HG03045 (cell line): Measurements from ENCODE around the gene RASA2.
"Not testable (repeated sequence)": the region's sequence is repeated elsewhere in the genome, so short reads cannot be mapped to it uniquely, and the experiment has no call there.

ENCODE experiments used
- ATAC-seq: cut with Tn5 transposase; IDR thresholded peaks from one replicate; pipeline ENCODE4 v1.9.1; 2021; ENCODE audit warnings: mild to moderate bottlenecking, moderate library complexity; ENCODE audit not compliant: unreplicated experiment

Gene RASA2

GRCh38 chr3:141628868-141629441 is 142.1 kb downstream of the RASA2 start:
- ATAC-seq = not testable (repeated sequence)

- no peak for ATAC-seq
Observed at GRCh38 chr3:141629976-141630375, 143.1 kb downstream of the RASA2 start.

- ATAC-seq = no peak
Observed at GRCh38 chr3:141632779-141633374, 146.1 kb downstream of the RASA2 start.

GRCh38 chr3:141642215-141642614 is 155.4 kb downstream of the RASA2 start:
- no peak for ATAC-seq

GRCh38 chr3:141643391-141643790 is 156.6 kb downstream of the RASA2 start:
- ATAC-seq = no peak

- ATAC-seq = no peak
Observed at GRCh38 chr3:141643796-141644195, 157.0 kb downstream of the RASA2 start.

- peak; percentile 78 for ATAC-seq
Observed at GRCh38 chr3:141644931-141645330, 158.1 kb downstream of the RASA2 start.

GRCh38 chr3:141646760-141647561 is 160.1 kb downstream of the RASA2 start:
- ATAC-seq = no peak

GRCh38 chr3:141647562-141647915 is 160.7 kb downstream of the RASA2 start:
- ATAC-seq = no peak

- no peak for ATAC-seq
Observed at GRCh38 chr3:141648055-141648910, 161.5 kb downstream of the RASA2 start.

- no peak for ATAC-seq
Observed at GRCh38 chr3:141649871-141650270, 163.0 kb downstream of the RASA2 start.

- ATAC-seq = no peak
Observed at GRCh38 chr3:141650783-141651182, 164.0 kb downstream of the RASA2 start.

- ATAC-seq = no peak
Observed at GRCh38 chr3:141651409-141651808, 164.6 kb downstream of the RASA2 start.

- no peak for ATAC-seq
Observed at GRCh38 chr3:141652349-141652748, 165.5 kb downstream of the RASA2 start.

GRCh38 chr3:141653847-141654246 is 167.0 kb downstream of the RASA2 start:
- no peak for ATAC-seq

GRCh38 chr3:141655801-141656200 is 169.0 kb downstream of the RASA2 start:
- no peak for ATAC-seq

GRCh38 chr3:141656771-141657170 is 169.9 kb downstream of the RASA2 start:
- no peak for ATAC-seq

GRCh38 chr3:141657516-141657915 is 170.7 kb downstream of the RASA2 start:
- no peak for ATAC-seq

- ATAC-seq = no peak
Observed at GRCh38 chr3:141659821-141660613, 173.2 kb downstream of the RASA2 start.

GRCh38 chr3:141660614-141660947 is 173.8 kb downstream of the RASA2 start:
- no peak for ATAC-seq
